HG03521 (cell line): ENCODE data around the gene HTR4.

ENCODE experiments used
- ATAC-seq: cut with Tn5 transposase; IDR thresholded peaks from one replicate; pipeline ENCODE4 v1.9.1; 2021; ENCODE audit warnings: mild to moderate bottlenecking, moderate library complexity; ENCODE audit not compliant: unreplicated experiment

The HTR4 gene

GRCh38 chr5:148665431-148665830 lies 11.1 kb upstream of the HTR4 start:
- no peak for ATAC-seq

- no peak for ATAC-seq
These were observed 9.2 kb upstream of the HTR4 start for GRCh38 chr5:148663509-148663908.

GRCh38 chr5:148660346-148660660 lies 6.0 kb upstream of the HTR4 start:
- no peak for ATAC-seq

- no peak for ATAC-seq
These were observed 5.5 kb upstream of the HTR4 start for GRCh38 chr5:148659641-148660345.

- ATAC-seq = no peak
These were observed 964 bp downstream of the HTR4 start for GRCh38 chr5:148653291-148653835.

- no peak for ATAC-seq
These were observed 2.8 kb downstream of the HTR4 start for GRCh38 chr5:148651528-148651927.

- no peak for ATAC-seq
These were observed 8.8 kb downstream of the HTR4 start for GRCh38 chr5:148645527-148645926.

GRCh38 chr5:148641735-148642134 lies 12.6 kb downstream of the HTR4 start:
- ATAC-seq = no peak

GRCh38 chr5:148640471-148640870 lies 13.9 kb downstream of the HTR4 start:
- no peak for ATAC-seq

GRCh38 chr5:148639081-148639480 lies 15.2 kb downstream of the HTR4 start:
- no peak for ATAC-seq

GRCh38 chr5:148636353-148636752 lies 18.0 kb downstream of the HTR4 start:
- ATAC-seq = no peak

- ATAC-seq = no peak
These were observed 18.8 kb downstream of the HTR4 start for GRCh38 chr5:148635321-148636083.

- ATAC-seq = no peak
These were observed 21.3 kb downstream of the HTR4 start for GRCh38 chr5:148633067-148633377.

- ATAC-seq = no peak
These were observed 21.9 kb downstream of the HTR4 start for GRCh38 chr5:148632255-148633066.

- ATAC-seq = no peak
These were observed 27.3 kb downstream of the HTR4 start for GRCh38 chr5:148626986-148627385.

- no peak for ATAC-seq
These were observed 28.2 kb downstream of the HTR4 start for GRCh38 chr5:148626081-148626613.

GRCh38 chr5:148625250-148625649 lies 29.1 kb downstream of the HTR4 start:
- no peak for ATAC-seq

GRCh38 chr5:148623741-148624140 lies 30.6 kb downstream of the HTR4 start:
- no peak for ATAC-seq

GRCh38 chr5:148623101-148623500 lies 31.2 kb downstream of the HTR4 start:
- no peak for ATAC-seq

- ATAC-seq = peak; percentile 74
These were observed 33.6 kb downstream of the HTR4 start for GRCh38 chr5:148620696-148621095.

GRCh38 chr5:148620091-148620490 lies 34.2 kb downstream of the HTR4 start:
- no peak for ATAC-seq
